ENCODE measurements around the gene UBA5.

UBA5 gene

DNA sequence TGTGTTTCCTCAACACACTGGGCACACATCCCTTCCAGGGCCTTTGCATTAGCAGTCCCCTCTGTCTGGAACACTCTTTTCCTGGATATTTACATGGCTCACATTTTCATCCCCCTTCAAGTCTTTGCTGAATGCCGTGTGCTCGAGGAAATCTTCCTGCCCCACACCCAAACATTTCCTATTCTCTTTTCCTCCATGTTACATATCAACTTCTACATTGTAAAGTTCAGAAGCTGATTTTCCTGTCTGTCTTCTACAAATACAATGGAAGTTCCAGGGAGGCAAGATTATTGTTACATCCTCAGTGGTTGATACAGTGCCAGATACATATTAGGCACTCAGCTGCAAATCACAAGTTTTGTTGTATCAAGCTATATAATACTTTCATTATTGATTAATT is 4.7 kb upstream of the UBA5 start:
- no peak for DNase-seq

DNA sequence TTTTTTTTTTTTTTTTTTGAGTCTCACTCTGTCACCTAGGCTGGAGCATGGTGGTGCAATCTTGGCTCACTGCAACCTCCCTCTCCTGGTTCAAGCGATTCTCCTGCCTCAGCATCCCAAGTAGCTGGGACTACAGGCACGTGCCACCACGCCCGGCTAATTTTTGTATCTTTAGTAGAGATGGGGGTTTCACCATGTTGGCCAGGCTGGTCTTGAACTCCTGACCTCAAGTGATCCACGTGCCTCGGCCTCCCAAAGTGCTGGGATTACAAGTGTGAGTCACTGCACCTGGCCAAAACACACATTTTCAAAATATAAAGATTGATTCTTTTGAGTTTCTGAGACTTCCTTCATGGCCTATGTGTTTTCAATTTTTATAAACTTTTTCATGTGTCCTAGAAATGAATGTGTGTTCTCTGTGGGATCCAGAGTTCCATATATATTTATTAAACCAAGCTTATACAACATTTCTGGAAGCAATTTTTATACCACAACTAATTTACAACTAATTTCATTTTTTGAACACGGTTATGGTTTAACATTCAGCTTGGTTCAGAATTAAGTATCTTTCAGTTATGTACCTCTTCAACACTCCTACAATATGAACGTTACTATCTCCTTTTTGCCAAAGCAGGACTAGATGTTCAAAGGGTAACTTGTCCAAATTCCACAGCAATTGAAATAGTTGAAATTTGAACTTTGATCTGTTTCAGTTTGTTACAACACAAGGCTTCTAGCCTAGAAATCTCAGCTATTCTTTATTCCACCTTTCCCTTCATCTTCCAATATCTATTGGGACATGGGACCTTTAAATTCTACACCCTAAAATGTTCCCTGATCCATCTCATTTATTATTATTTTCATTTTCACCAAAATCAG is 2.0 kb upstream of the UBA5 start:
- no peak for DNase-seq

DNA sequence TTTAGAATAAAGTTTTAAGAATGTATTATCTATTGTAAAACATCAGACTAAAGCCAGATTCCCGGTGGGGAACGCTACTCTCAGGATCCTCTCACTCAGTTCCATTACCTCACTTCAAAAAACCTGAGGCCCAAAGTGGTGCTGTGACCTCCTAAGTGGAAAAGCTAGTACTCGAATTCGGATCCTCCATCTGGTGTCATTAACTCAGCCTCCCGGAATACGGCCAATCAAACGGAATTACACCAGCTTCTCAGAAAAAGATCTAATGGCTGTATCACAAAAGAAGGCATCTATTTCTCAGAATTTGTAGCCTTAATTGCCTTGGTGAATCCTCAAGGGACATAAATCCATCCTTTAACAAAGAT is 1.1 kb upstream of the UBA5 start:
- DNase-seq: no peak

DNA sequence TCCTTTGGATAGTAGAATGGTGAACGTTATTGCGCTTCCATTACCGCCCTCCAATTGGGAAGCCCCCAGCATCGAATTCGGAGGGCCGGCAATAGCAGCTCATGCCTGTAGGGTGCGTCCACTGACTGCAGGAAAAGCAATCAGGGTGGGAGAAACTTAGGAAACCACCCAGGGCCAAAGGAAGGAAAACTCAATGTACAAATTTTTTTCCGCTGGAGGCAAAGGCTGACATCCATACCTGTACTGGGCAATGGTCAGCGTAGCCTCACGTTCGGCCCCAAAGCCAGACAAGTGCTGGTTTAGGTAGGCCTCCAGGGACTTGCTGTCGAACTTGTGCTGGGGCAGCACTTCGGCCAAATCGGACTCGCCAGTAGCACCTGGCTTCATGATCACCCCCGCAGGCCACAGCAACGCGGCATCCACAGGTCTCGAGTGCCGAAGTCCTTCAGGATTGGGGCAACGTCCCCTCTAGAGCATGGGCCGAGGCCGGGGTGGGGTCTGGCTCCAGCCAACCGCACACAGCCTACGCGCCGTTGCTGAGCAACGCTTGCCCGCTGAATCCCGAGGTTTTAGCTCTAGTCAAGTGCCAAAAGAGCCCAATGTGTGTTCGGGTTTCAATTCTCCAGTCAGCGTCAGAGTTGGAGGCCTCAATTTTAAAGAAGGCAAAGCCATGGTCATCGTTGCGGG is 621 bp upstream of the UBA5 start, which contains the start of gene ACAD11:
Gene ACAD11 (minus strand): TSS at position 445 of the 687 bp plus-strand sequence. CDS start 58 bp downstream, at position 387.
- DNase-seq: peak; percentile 64

DNA sequence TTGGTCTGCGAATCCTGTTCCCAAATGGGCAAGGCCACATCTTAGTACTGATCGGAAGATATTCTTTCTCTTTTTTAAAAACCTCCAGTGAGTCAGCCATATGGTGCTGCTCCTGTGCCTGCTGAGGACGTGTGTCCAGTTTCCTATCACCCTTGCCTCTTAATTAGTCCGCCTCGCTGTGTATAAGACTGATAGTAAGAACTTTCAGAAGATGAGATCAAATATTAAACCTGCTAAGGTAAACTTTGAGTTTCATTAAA is 612 bp downstream of the UBA5 start:
- no peak for DNase-seq

- no peak for DNase-seq
Observed at GRCh38 chr3:132661101-132661500, 972 bp downstream of the UBA5 start.

GRCh38 chr3:132662212-132662611 is 2.1 kb downstream of the UBA5 start:
- DNase-seq: no peak

DNA sequence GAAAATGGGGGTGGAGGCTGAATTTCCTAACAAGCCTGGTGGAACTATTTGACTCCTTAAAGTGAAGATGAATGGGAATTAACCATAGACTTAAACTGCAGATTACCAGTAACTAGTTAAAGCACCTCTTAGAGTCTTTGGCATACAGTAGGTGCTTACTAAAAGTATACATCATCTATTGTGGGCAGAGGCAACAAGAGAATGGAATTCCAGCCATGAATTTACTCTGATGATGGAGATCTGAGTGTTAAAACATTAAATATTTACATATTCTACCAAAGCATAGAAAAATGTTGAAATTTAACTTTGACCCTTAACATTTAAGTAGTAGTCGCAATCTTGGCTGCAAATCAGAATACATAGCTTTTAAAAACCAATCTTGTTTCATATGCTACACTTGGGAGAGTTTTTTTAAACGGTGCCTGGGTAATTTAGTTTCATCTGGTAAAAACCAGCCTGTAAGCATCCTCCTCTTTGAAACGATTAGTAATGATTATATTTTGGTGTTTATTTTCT is 5.2 kb downstream of the UBA5 start:
- DNase-seq: no peak

GRCh38 chr3:132669256-132669777 is 9.2 kb downstream of the UBA5 start:
- no peak for DNase-seq

GRCh38 chr3:132675408-132675807 is 15.3 kb downstream of the UBA5 start:
- DNase-seq: no peak

DNA sequence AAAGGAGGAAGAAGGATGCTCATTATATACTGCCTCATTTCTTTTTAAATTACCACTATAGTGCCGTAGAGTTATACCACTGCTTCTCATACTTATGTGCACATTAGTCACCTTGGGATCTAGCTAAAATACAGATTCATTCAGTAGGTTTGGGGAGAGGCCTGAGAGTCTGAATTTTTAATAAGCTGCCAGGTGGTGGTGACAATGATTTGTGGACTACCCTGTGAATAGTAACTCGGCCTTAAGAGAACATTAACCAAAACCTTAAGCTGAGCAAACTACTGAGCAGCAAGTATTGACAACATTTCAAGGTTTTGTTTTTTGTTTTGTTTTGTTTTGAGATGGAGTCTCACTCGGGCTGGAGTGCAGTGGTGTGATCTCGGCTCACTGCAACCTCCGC is 19.8 kb downstream of the UBA5 start:
- no peak for DNase-seq

DNA sequence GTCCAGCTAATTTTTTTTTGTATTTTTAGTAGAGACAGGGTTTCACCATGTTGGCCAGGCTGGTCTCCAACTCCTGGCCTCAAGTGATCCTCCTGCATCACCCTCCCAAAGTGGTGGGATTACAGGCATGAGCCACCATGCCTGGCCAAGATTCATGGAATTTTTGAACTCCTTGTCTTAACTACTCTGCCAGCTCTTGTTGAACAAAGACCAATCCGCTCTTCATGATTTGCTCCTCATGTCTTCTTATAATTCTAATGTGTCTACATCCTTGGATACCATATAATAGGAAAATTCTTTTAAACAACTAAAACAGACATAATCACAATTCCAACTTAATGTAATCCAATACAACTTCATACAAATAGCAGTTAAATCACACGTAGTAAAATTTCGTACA is 21.3 kb downstream of the UBA5 start:
- no peak for DNase-seq

GRCh38 chr3:132682201-132682600 is 22.1 kb downstream of the UBA5 start:
- DNase-seq: no peak

GRCh38 chr3:132690040-132690439 is 29.9 kb downstream of the UBA5 start:
- no peak for DNase-seq

- no peak for DNase-seq
Observed at GRCh38 chr3:132694991-132695390, 34.9 kb downstream of the UBA5 start.

DNA sequence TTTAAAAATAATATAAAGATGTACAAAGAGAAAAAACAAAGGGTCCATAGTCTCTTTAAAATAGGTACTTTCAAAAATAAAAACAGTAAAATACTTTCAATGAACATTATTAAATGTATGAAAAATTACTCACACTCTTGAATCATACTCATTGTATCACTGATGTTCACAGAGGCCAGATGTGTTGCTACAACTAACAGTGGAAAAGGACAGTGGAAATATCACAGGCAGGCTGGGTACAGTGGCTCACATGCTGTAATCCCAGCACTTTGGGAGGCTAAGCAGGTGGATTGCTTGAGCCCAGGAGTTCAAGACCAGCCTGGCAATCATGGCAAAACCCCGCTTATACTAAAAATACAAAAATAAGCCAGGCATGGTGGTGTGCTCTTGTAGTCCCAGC is 35.3 kb downstream of the UBA5 start:
- DNase-seq: no peak

DNA sequence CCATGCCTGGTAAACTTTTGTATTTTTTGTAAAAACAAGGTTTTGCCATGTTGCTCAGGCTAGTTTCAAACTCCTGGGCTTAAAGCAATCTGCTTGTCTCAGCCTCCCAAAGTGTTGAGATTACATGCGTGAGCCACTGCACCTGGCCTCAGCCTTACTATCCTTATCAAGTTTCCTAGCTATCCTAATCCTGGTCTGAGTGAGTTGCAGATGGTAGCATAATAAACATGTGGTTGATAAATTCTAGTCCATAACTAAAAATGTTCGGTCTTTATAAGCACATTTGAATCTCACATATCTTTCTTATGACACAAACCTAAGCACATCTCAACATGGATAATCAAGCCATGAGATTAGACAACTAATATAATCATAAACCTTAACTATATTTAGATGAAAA is 43.6 kb downstream of the UBA5 start:
- DNase-seq: no peak

DNA sequence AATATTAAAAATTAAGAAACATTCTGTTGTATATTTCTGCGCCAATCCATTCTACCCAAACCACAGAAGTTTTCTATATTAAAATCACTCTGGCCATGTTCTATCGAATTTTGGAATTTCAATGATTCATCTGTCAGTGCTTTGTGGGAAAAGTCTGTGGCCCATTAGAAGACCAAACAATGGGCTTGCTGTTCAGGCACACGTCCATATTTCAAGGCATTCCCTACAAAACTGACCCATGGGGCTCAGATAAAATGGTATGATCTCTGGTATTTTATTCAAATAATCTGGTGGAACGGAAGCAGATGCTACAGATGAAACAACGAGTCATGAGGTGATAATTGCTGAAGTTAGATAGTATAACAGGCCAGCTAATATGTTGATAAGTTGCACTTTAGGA is 49.6 kb downstream of the UBA5 start:
- DNase-seq: no peak

DNA sequence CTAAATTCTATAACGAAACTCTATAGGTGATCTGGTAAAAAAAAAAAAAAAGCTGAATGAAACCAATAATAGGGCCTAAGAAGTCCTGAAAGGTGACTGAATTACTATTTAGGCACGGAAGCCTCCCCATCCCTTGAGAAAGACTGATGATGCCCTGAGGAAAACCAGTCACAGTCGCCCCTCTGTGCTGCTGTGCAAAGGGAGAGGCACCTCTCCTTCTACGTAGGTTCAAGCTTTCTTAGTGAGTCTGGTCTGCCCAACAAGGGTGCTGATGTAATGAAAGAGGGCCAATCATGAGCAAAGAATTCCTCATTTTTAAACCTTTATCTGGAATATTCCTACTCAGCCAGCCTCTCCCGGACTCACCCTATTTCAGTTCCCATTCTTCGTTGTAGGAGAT is 50.2 kb downstream of the UBA5 start:
- no peak for DNase-seq

GRCh38 chr3:132713977-132714727 is 54.0 kb downstream of the UBA5 start:
- no peak for DNase-seq

DNA sequence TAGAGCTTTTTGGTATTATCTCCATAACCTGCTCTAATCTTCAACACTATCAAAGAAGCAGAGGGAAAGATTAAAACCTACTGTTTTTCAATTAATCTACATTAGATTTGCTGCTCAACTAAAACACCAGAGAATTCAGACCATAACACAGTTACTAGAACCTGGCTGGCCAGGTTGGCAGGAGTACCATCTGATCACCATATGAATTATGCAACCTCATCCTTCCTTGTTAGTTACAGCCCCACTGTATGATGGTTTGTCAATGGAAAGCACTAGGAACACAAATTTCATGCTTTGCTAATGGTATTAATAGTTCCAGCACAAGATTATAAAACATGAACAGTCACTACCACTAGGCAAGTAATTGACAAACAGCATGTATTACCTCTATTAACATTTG is 56.2 kb downstream of the UBA5 start:
- DNase-seq: no peak

GRCh38 chr3:132720228-132720627 is 60.1 kb downstream of the UBA5 start:
- no peak for DNase-seq

DNA sequence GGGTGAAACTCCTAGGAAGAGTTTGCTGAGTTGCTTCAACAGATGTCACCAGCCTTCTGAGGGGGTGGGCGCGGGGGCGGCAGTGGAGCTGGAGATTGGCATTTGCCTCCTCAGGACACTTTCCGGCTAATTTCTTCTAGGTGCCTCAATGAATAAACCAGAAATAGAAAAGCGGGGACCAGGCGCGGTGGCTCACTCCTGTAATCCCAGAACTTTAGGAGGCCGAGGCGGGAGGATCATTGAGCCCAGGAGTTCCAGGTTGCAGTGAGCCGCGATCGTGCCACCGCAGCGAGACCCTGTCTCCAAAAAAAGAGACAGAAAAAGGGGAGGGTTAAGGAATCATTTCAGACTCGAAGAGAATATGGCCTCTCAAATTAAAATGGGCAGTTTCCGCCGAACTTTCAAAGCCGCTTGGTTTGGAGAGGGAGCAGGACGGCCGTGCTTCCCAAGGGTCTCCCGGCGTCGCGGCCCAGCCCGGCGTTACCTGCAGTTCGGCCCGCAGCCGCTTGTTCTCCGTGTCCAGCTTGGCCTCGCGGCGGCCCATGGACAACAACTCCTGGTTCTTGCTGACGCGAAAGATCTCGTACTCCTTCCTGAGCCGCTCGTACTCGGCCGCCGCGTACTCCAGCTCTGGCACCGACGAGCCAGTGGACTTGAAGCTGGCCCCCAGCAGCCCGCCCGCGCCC is 61.5 kb downstream of the UBA5 start:
- DNase-seq: peak; percentile 58

All from stimulated activated CD8-positive, alpha-beta memory T cell treated with anti-CD3 and anti-CD28 coated beads, Interleukin-4, amount 100 ng/mL, for 48 hours (primary cell).